Left renal cortex interstitium (tissue), 4 donors: ENCODE data around the gene PTPN22. TPM values are rescaled to one million over a fixed set of nuclear protein-coding genes. Genes with fewer than 3 reads are reported as not detected.

Experiments used
- DNase-seq, 4 donors: peaks; one replicate each; pipeline ENCODE4 v3.0.0-alpha.2; 2013; ENCODE audit warnings: low read depth in 4 of 4, low spot score in 2 of 4, missing footprints in 1 of 4
- polyA plus RNA-seq, 4 donors: library from polyadenylated mRNA; unstranded; fragments of 120-200 nt; gene quantifications; one replicate each; pipeline ENCODE4 v1.2.1, GENCODE V29; 2013; ENCODE audit not compliant: insufficient read length in 4 of 4

PTPN22 gene
- polyA plus RNA-seq, 4 donors: 0.25 to 0.65 (median 0.45) TPM

DNA sequence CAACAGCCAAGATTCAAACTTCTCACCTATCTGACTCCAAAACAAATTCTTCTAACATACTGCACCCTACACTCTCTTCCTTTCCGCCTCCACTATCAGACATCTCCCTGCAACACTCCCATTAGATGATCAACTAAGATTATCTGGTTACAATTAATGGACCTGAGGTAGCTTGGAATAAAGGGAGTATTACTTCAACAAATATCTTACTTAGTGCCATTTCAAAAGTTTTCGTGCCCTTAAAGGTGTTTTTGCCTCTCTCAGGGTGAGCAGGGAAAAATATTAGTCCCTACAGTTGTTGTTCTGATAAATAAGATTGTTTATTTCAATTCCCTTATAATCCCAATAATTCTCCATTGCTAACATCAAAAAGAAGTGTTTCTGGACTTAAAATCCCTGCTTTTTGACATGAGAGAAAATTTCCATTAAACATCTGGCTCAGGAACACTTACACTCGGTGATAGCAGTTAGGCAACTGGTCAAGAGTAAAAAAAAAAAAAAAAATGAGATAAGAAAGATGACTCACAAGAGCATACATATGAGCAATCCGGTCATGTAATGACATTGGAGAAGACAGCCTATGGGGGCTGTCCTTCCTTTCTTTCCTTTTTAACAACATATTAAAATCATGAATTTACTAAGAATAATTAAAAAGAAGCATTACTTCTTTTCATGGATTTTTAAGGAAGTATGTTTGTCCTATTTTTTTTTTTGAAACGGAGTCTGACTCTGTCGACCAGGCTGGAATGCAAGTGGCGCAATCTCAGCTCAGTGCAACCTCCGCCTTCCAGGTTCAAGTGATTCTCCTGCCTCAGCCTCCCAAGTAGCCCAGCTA lies 66.9 kb downstream of the PTPN22 start:
- no peak for DNase-seq

- DNase-seq: no peak
These were observed 69.0 kb downstream of the PTPN22 start for GRCh38 chr1:113802367-113803007.

DNA sequence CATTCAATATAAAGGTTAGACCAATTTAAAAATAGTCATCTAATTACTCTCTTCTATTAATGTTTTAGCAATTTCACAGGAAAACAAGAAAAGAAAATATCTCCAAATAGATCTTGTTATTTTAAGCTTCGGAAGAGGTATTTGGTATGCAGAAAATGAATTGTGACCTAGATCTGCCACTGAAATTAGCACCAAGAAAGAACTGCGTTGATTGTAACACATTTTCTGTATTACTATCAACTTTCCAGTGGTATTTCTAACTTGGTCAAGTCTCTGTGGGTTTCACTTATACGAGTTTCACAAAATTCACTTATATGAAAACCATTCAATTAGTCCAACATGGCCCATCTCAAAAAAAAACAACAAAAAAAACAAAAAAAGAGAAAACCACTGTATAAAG lies 71.0 kb downstream of the PTPN22 start:
- DNase-seq: no peak

GRCh38 chr1:113797472-113797871 lies 74.0 kb downstream of the PTPN22 start:
- DNase-seq: no peak

DNA sequence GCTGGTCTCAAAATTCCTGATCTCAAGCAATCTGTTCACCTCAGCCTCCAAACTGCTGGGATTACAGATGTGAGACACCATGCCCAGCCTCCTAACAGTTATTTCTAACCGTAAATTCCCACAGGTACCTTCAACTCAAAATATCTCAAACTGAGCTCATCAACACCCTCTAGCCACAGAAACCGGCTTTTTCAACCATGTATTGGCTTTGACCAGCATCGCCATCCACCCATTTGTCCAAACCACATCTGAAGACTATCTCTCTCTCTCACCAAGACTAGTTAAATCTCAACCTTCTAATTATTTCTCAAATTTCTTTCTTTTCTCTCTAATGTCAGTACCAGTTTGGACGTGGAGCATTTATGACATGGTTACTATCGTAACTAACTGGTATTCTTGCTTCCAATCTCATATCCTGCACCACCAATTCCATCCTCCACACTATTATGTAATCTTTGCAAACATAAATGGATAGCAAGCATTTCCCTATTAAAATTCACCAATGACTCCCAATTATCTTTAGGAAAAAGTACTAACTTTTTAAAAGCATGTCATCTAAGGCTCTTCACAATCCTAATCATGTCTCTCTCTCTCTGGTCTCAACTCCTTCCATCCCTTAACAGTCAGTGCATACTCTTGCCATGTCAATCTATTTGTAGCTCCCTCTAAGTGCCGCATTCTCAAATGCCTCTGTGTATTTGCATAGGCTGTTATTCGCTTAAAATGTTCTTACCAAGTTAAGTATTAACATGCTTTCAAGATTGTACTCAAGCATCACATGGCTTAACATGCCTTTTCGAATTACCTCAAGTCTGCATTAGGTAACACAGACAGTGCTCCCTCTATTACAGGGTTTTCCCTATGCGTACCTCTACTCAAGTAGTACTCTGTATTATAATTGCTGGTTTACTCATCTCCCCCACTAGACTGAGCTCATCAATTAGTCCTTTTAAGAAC lies 77.4 kb downstream of the PTPN22 start:
- peak in 1 of 4 donors; percentile 15 for DNase-seq

DNA sequence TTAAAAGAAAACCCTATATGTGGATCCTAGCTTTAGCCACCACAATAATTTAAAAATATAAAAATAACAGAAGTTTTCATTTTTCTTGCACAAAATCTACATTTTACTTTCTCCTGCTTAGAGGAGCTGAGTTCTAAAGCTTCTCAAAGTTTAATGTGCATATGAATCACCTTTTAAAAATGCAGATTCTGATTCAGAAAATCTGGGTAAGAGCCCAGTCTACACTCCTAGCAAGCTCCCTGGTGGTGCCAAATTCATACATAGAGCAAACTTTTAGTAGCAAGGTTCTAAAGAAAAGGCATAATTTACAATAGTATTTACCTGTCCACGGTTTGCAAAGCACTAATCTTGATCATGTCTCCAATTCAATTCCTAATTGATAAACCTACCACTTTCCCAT lies 78.5 kb downstream of the PTPN22 start:
- no peak for DNase-seq

DNA sequence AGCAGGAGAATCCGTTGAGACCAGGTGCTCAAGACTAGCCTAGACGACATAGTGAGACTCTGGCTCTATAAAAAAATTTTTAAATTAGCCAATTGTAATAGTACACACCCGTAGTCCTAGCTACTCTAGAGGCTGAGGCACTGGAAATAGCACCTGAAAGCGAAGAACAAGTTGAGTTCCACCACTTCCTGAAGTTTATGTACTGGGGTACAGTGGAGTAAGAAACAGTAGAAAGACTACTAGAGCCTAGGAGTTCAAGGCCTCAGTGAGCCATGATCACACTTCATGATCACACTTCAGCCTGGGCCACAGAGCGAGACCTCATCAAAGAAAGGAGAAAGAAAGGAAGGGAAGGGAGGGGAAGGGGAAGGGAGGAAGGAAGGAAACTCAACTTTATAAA lies 79.0 kb downstream of the PTPN22 start:
- DNase-seq: no peak

GRCh38 chr1:113788802-113789201 lies 82.7 kb downstream of the PTPN22 start:
- no peak for DNase-seq

- no peak for DNase-seq
These were observed 83.8 kb downstream of the PTPN22 start for GRCh38 chr1:113787663-113788062.

GRCh38 chr1:113786069-113786468 lies 85.4 kb downstream of the PTPN22 start:
- DNase-seq: no peak

DNA sequence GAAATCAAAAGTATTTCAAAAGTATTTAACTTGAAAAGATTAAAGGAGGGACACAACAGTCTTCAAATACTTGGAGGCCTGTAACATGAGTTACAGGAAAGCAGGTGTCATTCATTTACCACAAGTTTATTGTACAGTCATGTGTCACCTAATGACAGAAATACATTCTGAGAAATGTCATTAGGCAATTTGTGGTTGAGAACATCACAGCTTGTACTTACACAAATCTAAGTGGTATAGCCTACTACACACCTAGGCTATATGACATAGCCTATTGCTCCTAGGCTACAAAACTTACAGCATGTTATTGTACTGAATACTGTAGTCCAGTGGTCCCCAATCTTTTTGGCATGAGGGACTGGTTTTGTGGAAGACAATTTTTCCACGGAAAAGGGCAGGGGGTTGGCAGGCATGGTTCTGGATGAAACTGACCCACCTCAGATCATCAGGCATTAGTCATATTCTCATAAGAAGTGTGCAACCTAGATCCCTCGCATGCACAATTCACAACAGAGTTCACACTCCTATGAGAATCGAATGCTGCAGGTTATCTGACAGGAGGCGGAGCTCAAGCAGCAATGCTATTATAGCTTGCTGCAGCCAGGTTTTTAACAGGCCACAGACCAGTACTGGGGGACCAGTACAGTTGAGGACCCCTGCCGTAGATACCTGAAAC lies 87.3 kb downstream of the PTPN22 start:
- no peak for DNase-seq

DNA sequence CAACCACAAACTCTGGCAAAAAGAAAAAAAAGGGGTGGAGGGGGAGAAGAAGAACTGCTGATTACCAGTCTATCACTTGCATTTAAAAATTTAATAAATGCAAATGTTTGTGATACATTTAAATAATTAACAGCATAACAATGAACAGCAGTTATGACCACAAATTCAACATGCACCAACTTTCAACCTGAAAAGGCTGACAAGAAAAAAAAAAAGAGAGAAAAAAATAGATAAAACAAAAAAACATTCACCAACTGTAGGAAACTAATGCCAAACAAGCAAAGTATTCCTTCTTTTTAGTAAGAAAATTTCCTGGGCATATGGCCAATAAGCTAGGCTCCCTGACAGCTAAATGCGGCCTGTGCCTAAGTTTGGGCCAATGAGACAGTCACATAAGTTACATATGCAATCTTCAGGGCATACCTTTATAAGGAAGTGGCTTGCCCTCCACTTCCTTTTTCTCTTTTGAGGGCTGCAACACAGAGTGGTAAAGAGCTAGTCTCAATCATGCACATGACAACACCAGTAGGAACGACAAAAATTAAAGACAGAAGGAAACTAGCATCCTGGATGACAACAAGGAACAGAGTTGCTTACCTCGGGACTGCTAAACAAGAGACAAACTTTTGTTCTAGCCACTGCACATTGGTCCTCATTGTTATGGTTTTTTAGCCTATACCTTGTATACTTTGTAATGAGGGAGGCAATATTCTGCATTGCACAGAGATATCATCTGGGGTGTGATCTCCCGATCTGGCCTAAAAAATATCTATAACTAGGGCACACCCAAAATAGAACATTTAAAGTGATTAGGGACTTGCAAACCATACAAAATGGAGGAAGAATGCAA lies 88.0 kb downstream of the PTPN22 start:
- DNase-seq: no peak

GRCh38 chr1:113782406-113782805 lies 89.1 kb downstream of the PTPN22 start:
- DNase-seq: no peak

- DNase-seq: no peak
These were observed 91.0 kb downstream of the PTPN22 start for GRCh38 chr1:113780374-113781146.

DNA sequence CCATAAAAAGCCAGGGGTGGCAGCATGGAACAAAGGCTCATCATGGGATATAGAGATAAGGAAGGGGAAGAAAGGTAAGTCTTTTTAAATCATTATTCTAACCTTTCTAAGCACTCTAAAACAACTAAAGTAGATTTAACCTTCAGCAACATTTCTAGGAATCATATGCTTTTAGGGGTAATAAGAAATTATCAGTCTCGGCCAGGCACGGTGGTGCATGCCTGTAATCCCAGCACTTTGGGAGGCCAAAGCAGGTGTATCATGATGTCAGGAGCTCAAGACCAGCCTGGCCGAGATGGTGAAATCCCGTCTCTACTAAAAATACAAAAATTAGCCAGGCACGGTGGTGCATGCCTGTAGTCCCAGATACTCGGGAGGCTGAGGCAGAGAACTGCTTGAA lies 92.0 kb downstream of the PTPN22 start:
- no peak for DNase-seq

DNA sequence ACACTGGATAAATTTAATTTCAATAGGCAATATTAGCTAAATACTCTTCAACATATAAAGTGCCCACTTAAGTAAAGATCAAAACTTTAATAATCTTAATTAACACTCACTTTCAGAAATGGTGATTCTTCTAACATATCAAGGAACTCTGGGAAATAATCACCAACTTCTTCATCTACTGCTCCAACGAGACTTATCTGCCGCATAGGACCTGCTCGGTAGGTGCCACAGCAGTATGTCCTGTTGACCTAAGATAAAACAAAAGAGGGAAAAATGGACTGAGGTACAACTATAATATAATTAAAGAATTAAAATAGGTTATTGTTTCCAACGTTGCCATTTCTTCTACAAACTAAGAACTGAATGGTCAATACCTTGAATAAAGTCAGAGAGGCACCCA lies 94.0 kb downstream of the PTPN22 start:
- no peak for DNase-seq

GRCh38 chr1:113770031-113770430 lies 101.5 kb downstream of the PTPN22 start:
- DNase-seq: no peak

DNA sequence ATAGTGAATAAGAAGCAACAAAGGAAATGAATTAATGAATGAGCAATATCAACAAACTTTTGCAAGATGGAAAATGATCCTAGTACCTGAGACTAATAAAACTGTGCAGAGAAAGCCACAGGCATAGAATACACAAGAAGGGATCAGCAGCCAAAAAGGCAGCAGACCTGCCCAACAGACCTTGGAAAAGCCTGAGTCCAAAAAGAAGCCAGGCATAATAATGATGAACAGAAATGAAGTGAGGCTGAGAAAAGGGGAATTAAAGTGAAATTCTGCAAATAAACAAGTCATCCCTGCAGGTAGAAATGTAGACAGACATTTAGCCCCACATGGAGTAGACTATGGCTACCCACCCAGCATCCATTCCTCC lies 101.9 kb downstream of the PTPN22 start:
- DNase-seq: no peak
